CD4-positive, CD25-positive, alpha-beta regulatory T cell (primary cell): ENCODE data around the gene MTRF1. TPM values are rescaled to one million over a fixed set of nuclear protein-coding genes. Genes with fewer than 3 reads are reported as not detected.

ENCODE experiments used
- ATAC-seq, 2 donors: fragments of 150-1000 bp; cut with Tn5 transposase; one replicate each; pipeline ENCODE4 v1.10.0; 2021; ENCODE audit warnings: low read depth in 2 of 2, moderate number of reproducible peaks in 2 of 2, moderate library complexity in 1 of 2
- DNase-seq, 3 donors: peaks; one replicate each; pipeline versions ENCODE4 v3.0.0 to v3.0.0-alpha.2; 2012 to 2022; ENCODE audit warnings: mixed read lengths in 1 of 3
- H3K27ac ChIP-seq: one replicate; pipeline ENCODE4 v1.7.0; 2013; ENCODE audit warnings: mild to moderate bottlenecking, low read length; ENCODE audit not compliant: insufficient read depth, poor library complexity, severe bottlenecking
- H3K27me3 ChIP-seq: one replicate; pipeline ENCODE4 v1.7.0; 2013; ENCODE audit warnings: low read length; ENCODE audit not compliant: control insufficient read depth, insufficient read depth
- H3K36me3 ChIP-seq: one replicate; pipeline ENCODE4 v1.7.0; 2013; ENCODE audit warnings: mild to moderate bottlenecking, low read length, moderate library complexity; ENCODE audit not compliant: control insufficient read depth, insufficient read depth
- H3K4me1 ChIP-seq: 2 replicates; pipeline ENCODE4 v1.7.0; 2013; ENCODE audit warnings: mild to moderate bottlenecking, low read length; ENCODE audit not compliant: insufficient read depth, control insufficient read depth, poor library complexity, severe bottlenecking
- H3K4me3 ChIP-seq: one replicate; pipeline ENCODE4 v1.7.0; 2013; ENCODE audit warnings: low read depth, mild to moderate bottlenecking, low read length, moderate library complexity
- H3K9me3 ChIP-seq, 2 experiments: 1 replicate in 1 of 2; 2 replicates in 1 of 2; pipeline ENCODE4 v1.7.0; 2013; ENCODE audit warnings: low read length in 2 of 2, mild to moderate bottlenecking in 1 of 2, moderate library complexity in 1 of 2; ENCODE audit not compliant: control insufficient read depth in 2 of 2
- H3K27ac Mint-ChIP-seq, 3 donors: one replicate each; pipeline ENCODE4 v1.8.0; 2020 to 2022; ENCODE audit warnings: mild to moderate bottlenecking in 3 of 3, mixed read lengths in 3 of 3, moderate library complexity in 2 of 3
- H3K27me3 Mint-ChIP-seq: one replicate; pipeline ENCODE4 v1.8.0; 2022; ENCODE audit warnings: mild to moderate bottlenecking, mixed read lengths
- H3K36me3 Mint-ChIP-seq: one replicate; pipeline ENCODE4 v1.8.0; 2020; ENCODE audit warnings: mixed read lengths
- H3K4me1 Mint-ChIP-seq, 4 donors: one replicate each; pipeline ENCODE4 v1.8.0; 2020 to 2022; ENCODE audit warnings: mixed read lengths in 4 of 4, mild to moderate bottlenecking in 1 of 4
- H3K4me3 Mint-ChIP-seq, 4 donors: one replicate each; pipeline ENCODE4 v1.8.0; 2020 to 2022; ENCODE audit warnings: mild to moderate bottlenecking in 4 of 4, mixed read lengths in 4 of 4, moderate library complexity in 3 of 4
- H3K9me3 Mint-ChIP-seq, 7 donors: one replicate each; pipeline ENCODE4 v1.8.0; 2020 to 2022; ENCODE audit warnings: mixed read lengths in 7 of 7, mild to moderate bottlenecking in 3 of 7, moderate library complexity in 2 of 7
- polyA plus RNA-seq, 4 donors: library from polyadenylated mRNA; unstranded; fragments of 300-500 nt; fragmentation: Illumina TruSeq; gene quantifications; one replicate each; pipeline ENCODE4 v1.2.3, GENCODE V29; 2021
- total RNA-seq: library from RNA; stranded (reverse); gene quantifications from one replicate; pipeline ENCODE4 v1.2.3, GENCODE V29; 2022

MTRF1 gene
- total and polyA plus RNA-seq, 5 donors from 2014 or later, result 7.3 to 22.2 (median 13.1) TPM

GRCh38 chr13:41274881-41275280, 11.5 kb upstream of the MTRF1 start:
- ATAC-seq (no peak), DNase-seq (no peak)
- H3K27me3 ChIP-seq, result no peaks in the 10 kb centered on the region
- peaks cover 0 to 12% (median 11%) of the 10 kb centered on the region in 4 donors for H3K4me1 Mint-ChIP-seq
- H3K36me3 ChIP-seq, result no peaks in the 10 kb centered on the region
- no peak overlapping the region for H3K4me3 Mint-ChIP-seq
- H3K27ac Mint-ChIP-seq, result no peak overlapping the region
- H3K4me3 ChIP-seq, result no peak overlapping the region
- H3K9me3 ChIP-seq, result no peaks in the 10 kb centered on the region
- H3K27ac ChIP-seq, result no peak overlapping the region
- peaks cover 0 to 6% (median 0%) of the 10 kb centered on the region in 7 donors for H3K9me3 Mint-ChIP-seq
- peaks cover 8% of the 10 kb centered on the region for H3K27me3 Mint-ChIP-seq
- H3K4me1 ChIP-seq, result no peaks in the 10 kb centered on the region
- no peaks in the 10 kb centered on the region for H3K36me3 Mint-ChIP-seq

GRCh38 chr13:41273831-41274441, 10.6 kb upstream of the MTRF1 start:
- H3K27me3 Mint-ChIP-seq, result peaks cover 8% of the 10 kb centered on the region
- H3K9me3 Mint-ChIP-seq, result peaks cover 0 to 6% (median 0%) of the 10 kb centered on the region in 7 donors
- no peak overlapping the region for H3K4me3 Mint-ChIP-seq
- H3K4me1 Mint-ChIP-seq, result peaks cover 0 to 12% (median 11%) of the 10 kb centered on the region in 4 donors
- H3K27ac Mint-ChIP-seq, result no peak overlapping the region
- DNase-seq (no peak), ATAC-seq (no peak)
- Histone ChIP-seq H3K27me3 (no peaks in the 10 kb centered on the region), H3K4me3 (no peak overlapping the region), H3K27ac (no peak overlapping the region), H3K36me3 (no peaks in the 10 kb centered on the region), H3K4me1 (no peaks in the 10 kb centered on the region), H3K9me3 (peaks cover 3% of the 10 kb centered on the region in 2 experiments)
- no peaks in the 10 kb centered on the region for H3K36me3 Mint-ChIP-seq

GRCh38 chr13:41271456-41272285, 8.3 kb upstream of the MTRF1 start:
- no peaks in the 10 kb centered on the region for H3K36me3 Mint-ChIP-seq
- H3K4me1 ChIP-seq, result no peaks in the 10 kb centered on the region
- DNase-seq, result peak in 1 of 3 donors; percentile 10
- H3K27ac ChIP-seq, result peak overlapping the region; percentile 15
- H3K36me3 ChIP-seq, result no peaks in the 10 kb centered on the region
- H3K27ac Mint-ChIP-seq, result peak overlapping the region; percentile 85 to 91 (median 86)
- H3K4me3 Mint-ChIP-seq, result peak overlapping the region in 2 of 4 donors; percentile 27 to 41
- peaks cover 0 to 12% (median 10%) of the 10 kb centered on the region in 4 donors for H3K4me1 Mint-ChIP-seq
- H3K4me3 ChIP-seq, result no peak overlapping the region
- H3K9me3 Mint-ChIP-seq, result peaks cover 0 to 6% (median 2%) of the 10 kb centered on the region in 7 donors
- H3K27me3 ChIP-seq, result no peaks in the 10 kb centered on the region
- no peak for ATAC-seq
- peaks cover 8% of the 10 kb centered on the region for H3K27me3 Mint-ChIP-seq
- peaks cover 14 to 15% of the 10 kb centered on the region in 2 experiments for H3K9me3 ChIP-seq

- Histone ChIP-seq H3K27ac (no peak overlapping the region), H3K36me3 (no peaks in the 10 kb centered on the region), H3K4me3 (no peak overlapping the region), H3K9me3 (peaks cover 14 to 15% of the 10 kb centered on the region in 2 experiments), H3K4me1 (peaks cover 3% of the 10 kb centered on the region), H3K27me3 (no peaks in the 10 kb centered on the region)
- Mint-ChIP-seq H3K27me3 (peaks cover 8% of the 10 kb centered on the region), H3K36me3 (no peaks in the 10 kb centered on the region), H3K9me3 (peaks cover 0 to 8% (median 2%) of the 10 kb centered on the region in 7 donors), H3K27ac (no peak overlapping the region), H3K4me1 (peaks cover 0 to 13% (median 10%) of the 10 kb centered on the region in 4 donors), H3K4me3 (no peak overlapping the region)
- DNase-seq (peak in 1 of 3 donors; percentile 43), ATAC-seq (no peak)
Observed at GRCh38 chr13:41268764-41269163, 5.4 kb upstream of the MTRF1 start.

- H3K4me1 Mint-ChIP-seq, result peaks cover 4 to 25% (median 20%) of the 10 kb centered on the region in 4 donors
- H3K27ac ChIP-seq, result no peak overlapping the region
- no peaks in the 10 kb centered on the region for H3K27me3 ChIP-seq
- H3K4me3 ChIP-seq, result no peak overlapping the region
- peak overlapping the region in 1 of 4 donors; percentile 59 for H3K4me3 Mint-ChIP-seq
- H3K36me3 Mint-ChIP-seq, result no peaks in the 10 kb centered on the region
- H3K9me3 Mint-ChIP-seq, result peaks cover 0 to 8% (median 2%) of the 10 kb centered on the region in 7 donors
- ATAC-seq (no peak), DNase-seq (no peak)
- H3K4me1 ChIP-seq, result peaks cover 13% of the 10 kb centered on the region
- H3K36me3 ChIP-seq, result no peaks in the 10 kb centered on the region
- peaks cover 6% of the 10 kb centered on the region for H3K27me3 Mint-ChIP-seq
- H3K9me3 ChIP-seq, result peaks cover 14 to 15% of the 10 kb centered on the region in 2 experiments
- H3K27ac Mint-ChIP-seq, result no peak overlapping the region
Observed at GRCh38 chr13:41267106-41267505, 3.7 kb upstream of the MTRF1 start.

GRCh38 chr13:41259875-41260501, 3.4 kb downstream of the MTRF1 start:
- no peak overlapping the region for H3K27ac Mint-ChIP-seq
- ATAC-seq (no peak), DNase-seq (no peak)
- H3K9me3 ChIP-seq, result no peaks in the 10 kb centered on the region
- peaks cover 28% of the 10 kb centered on the region for H3K36me3 Mint-ChIP-seq
- no peak overlapping the region for H3K4me3 ChIP-seq
- peaks cover 13 to 42% (median 27%) of the 10 kb centered on the region in 4 donors for H3K4me1 Mint-ChIP-seq
- H3K27ac ChIP-seq, result no peak overlapping the region
- H3K9me3 Mint-ChIP-seq, result peaks cover 0 to 4% (median 0%) of the 10 kb centered on the region in 7 donors
- peaks cover 13% of the 10 kb centered on the region for H3K4me1 ChIP-seq
- no peak overlapping the region for H3K4me3 Mint-ChIP-seq
- H3K27me3 Mint-ChIP-seq, result no peaks in the 10 kb centered on the region
- H3K27me3 ChIP-seq, result no peaks in the 10 kb centered on the region
- H3K36me3 ChIP-seq, result peaks cover 11% of the 10 kb centered on the region

GRCh38 chr13:41257535-41257934, 5.8 kb downstream of the MTRF1 start:
- Mint-ChIP-seq H3K4me3 (no peak overlapping the region), H3K4me1 (peaks cover 18 to 31% (median 20%) of the 10 kb centered on the region in 4 donors), H3K27me3 (no peaks in the 10 kb centered on the region), H3K27ac (no peak overlapping the region), H3K9me3 (peaks cover 0 to 2% (median 0%) of the 10 kb centered on the region in 7 donors), H3K36me3 (peaks cover 47% of the 10 kb centered on the region)
- Histone ChIP-seq H3K4me3 (no peak overlapping the region), H3K9me3 (no peaks in the 10 kb centered on the region), H3K27ac (no peak overlapping the region), H3K27me3 (no peaks in the 10 kb centered on the region), H3K36me3 (peaks cover 20% of the 10 kb centered on the region), H3K4me1 (peaks cover 2% of the 10 kb centered on the region)
- no peak for DNase-seq
- ATAC-seq, result no peak
